Lung microvascular endothelial cell (primary cell): ENCODE results near the gene CLEC16A. TPM values are rescaled to one million over a fixed set of nuclear protein-coding genes. Genes with fewer than 3 reads are reported as not detected.
"Not testable (repeated sequence)": the region's sequence is repeated elsewhere in the genome, so short reads cannot be mapped to it uniquely, and the experiment has no call there.

Experiments
- DNase-seq, 2 donors: peaks; one replicate each; pipeline versions ENCODE4 v3.0.0 to v3.0.0-alpha.2; 2010; ENCODE audit warnings: low read depth in 2 of 2
- total RNA-seq: library from RNA; depleted of rRNA; stranded (reverse); fragments of >200 nt; gene quantifications from 2 replicates; pipeline ENCODE4 v1.2.1, GENCODE V29; 2014

Gene CLEC16A
- total RNA-seq, 1 donor from 2014 or later: 23.4 TPM

GRCh38 chr16:10925285-10925684, 19.1 kb upstream of the CLEC16A start:
- not testable (repeated sequence) for DNase-seq

- no peak for DNase-seq
Measured at GRCh38 chr16:10926094-10926493, 18.3 kb upstream of the CLEC16A start.

GRCh38 chr16:10926867-10927266, 17.5 kb upstream of the CLEC16A start:
- no peak for DNase-seq

- DNase-seq: no peak
Measured at GRCh38 chr16:10927497-10928112, 16.8 kb upstream of the CLEC16A start.

- DNase-seq: not testable (repeated sequence)
Measured at GRCh38 chr16:10929097-10929496, 15.3 kb upstream of the CLEC16A start.

GRCh38 chr16:10929853-10930754, 14.3 kb upstream of the CLEC16A start:
- peak in 1 of 2 donors; percentile 34 for DNase-seq

- no peak for DNase-seq
Measured at GRCh38 chr16:10930755-10931093, 13.6 kb upstream of the CLEC16A start.

- no peak for DNase-seq
Measured at GRCh38 chr16:10931134-10931533, 13.2 kb upstream of the CLEC16A start.

GRCh38 chr16:10931977-10932632, 12.3 kb upstream of the CLEC16A start:
- DNase-seq: no peak

GRCh38 chr16:10932959-10933710, 11.2 kb upstream of the CLEC16A start:
- no peak for DNase-seq

GRCh38 chr16:10933865-10934264, 10.5 kb upstream of the CLEC16A start:
- no peak for DNase-seq

- no peak for DNase-seq
Measured at GRCh38 chr16:10934325-10935107, 9.8 kb upstream of the CLEC16A start.

- peak in 1 of 2 donors; percentile 58 for DNase-seq
Measured at GRCh38 chr16:10935226-10935915, 9.0 kb upstream of the CLEC16A start.

- DNase-seq: no peak
Measured at GRCh38 chr16:10936272-10936984, 7.9 kb upstream of the CLEC16A start.

GRCh38 chr16:10937068-10937859, 7.1 kb upstream of the CLEC16A start:
- DNase-seq: peak; percentile 55 to 68

- peak; percentile 46 to 52 for DNase-seq
Measured at GRCh38 chr16:10938321-10938720, 6.0 kb upstream of the CLEC16A start.

- no peak for DNase-seq
Measured at GRCh38 chr16:10938796-10939648, 5.3 kb upstream of the CLEC16A start.
